ENCODE results near the gene FBXL12.
A peak's percentile ranks its signal among the peaks of the same experiment; 100 is the strongest.
"Not testable (repeated sequence)": the region's sequence is repeated elsewhere in the genome, so short reads cannot be mapped to it uniquely, and the experiment has no call there.

Gene FBXL12

GRCh38 chr19:9818734-9819595, at the start of gene FBXL12:
TSS of gene FBXL12 (minus strand) at chr19:9819079. CDS start at chr19:9818813, 266 bp downstream.
- DNase-seq = peak; percentile 100

GRCh38 chr19:9865732-9866501, 47.0 kb upstream of the FBXL12 start:
- no peak for DNase-seq

GRCh38 chr19:9863759-9864158, 44.9 kb upstream of the FBXL12 start:
- DNase-seq = no peak

GRCh38 chr19:9862938-9863337, 44.1 kb upstream of the FBXL12 start:
- no peak for DNase-seq

GRCh38 chr19:9861503-9861902, 42.6 kb upstream of the FBXL12 start:
- DNase-seq = no peak

- no peak for DNase-seq
These were observed 41.5 kb upstream of the FBXL12 start for GRCh38 chr19:9860407-9860806.

GRCh38 chr19:9858766-9859165, 39.9 kb upstream of the FBXL12 start:
- no peak for DNase-seq

- DNase-seq = no peak
These were observed 39.3 kb upstream of the FBXL12 start for GRCh38 chr19:9857920-9858746.

GRCh38 chr19:9857076-9857721, 38.3 kb upstream of the FBXL12 start:
- no peak for DNase-seq

GRCh38 chr19:9856609-9857008, 37.7 kb upstream of the FBXL12 start:
- no peak for DNase-seq

GRCh38 chr19:9854282-9854846, 35.5 kb upstream of the FBXL12 start:
- no peak for DNase-seq

GRCh38 chr19:9850235-9850959, 31.5 kb upstream of the FBXL12 start:
- no peak for DNase-seq

- DNase-seq = no peak
These were observed 30.9 kb upstream of the FBXL12 start for GRCh38 chr19:9849791-9850190.

GRCh38 chr19:9848762-9849161, 29.9 kb upstream of the FBXL12 start:
- DNase-seq = no peak

- no peak for DNase-seq
These were observed 29.2 kb upstream of the FBXL12 start for GRCh38 chr19:9848060-9848459.

GRCh38 chr19:9847087-9847671, 28.3 kb upstream of the FBXL12 start:
- no peak for DNase-seq

- DNase-seq = not testable (repeated sequence)
These were observed 24.9 kb upstream of the FBXL12 start for GRCh38 chr19:9843626-9844273.

- no peak for DNase-seq
These were observed 24.2 kb upstream of the FBXL12 start for GRCh38 chr19:9842834-9843625.

- DNase-seq = no peak
These were observed 20.5 kb upstream of the FBXL12 start for GRCh38 chr19:9839415-9839814.

- no peak for DNase-seq
These were observed 19.4 kb upstream of the FBXL12 start for GRCh38 chr19:9838324-9838723.

All from NK-92 treated with Interleukin-12 subunit alpha and Interleukin-12 subunit beta, amount 100 ng/mL, for 24 hours (cell line).